RWPE2 (cell line): ENCODE measurements around the gene CD36.
A peak's percentile ranks its signal among the peaks of the same experiment; 100 is the strongest.

Experiments
- ATAC-seq: fragments of 200-7000 bp; cut with Tn5 transposase; 3 replicates; pipeline ENCODE4 v1.9.1; 2021; ENCODE audit warnings: low read depth
- DNase-seq: peaks from one replicate; pipeline ENCODE4 v3.0.0-alpha.2; 2020; ENCODE audit warnings: low spot score
- H3K27ac ChIP-seq: fragments of 450-650 bp; 2 replicates; pipeline ENCODE4 v1.5.1; 2017; ENCODE audit warnings: mild to moderate bottlenecking; ENCODE audit not compliant: poor library complexity, severe bottlenecking
- H3K27me3 ChIP-seq: fragments of 250-450 bp; sonication (Bioruptor Pico); 2 replicates; pipeline ENCODE4 v1.5.1; 2021; ENCODE audit warnings: mild to moderate bottlenecking, moderate library complexity; ENCODE audit not compliant: insufficient read depth, poor library complexity, severe bottlenecking
- H3K36me3 ChIP-seq: fragments of 250-450 bp; sonication (Bioruptor Pico); 2 replicates; pipeline ENCODE4 v1.5.1; 2020; ENCODE audit warnings: low read depth, mild to moderate bottlenecking, moderate library complexity
- H3K4me1 ChIP-seq: fragments of 250-450 bp; sonication (Bioruptor Pico); 2 replicates; pipeline ENCODE4 v1.5.1; 2021; ENCODE audit warnings: mild to moderate bottlenecking, moderate library complexity; ENCODE audit not compliant: insufficient read depth, poor library complexity, severe bottlenecking
- H3K4me3 ChIP-seq: fragments of 250-450 bp; sonication (Bioruptor Pico); 2 replicates; pipeline ENCODE4 v1.5.1; 2021; ENCODE audit warnings: mild to moderate bottlenecking, moderate library complexity; ENCODE audit not compliant: severe bottlenecking
- H3K9me3 ChIP-seq: fragments of 250-450 bp; sonication (Bioruptor Pico); 2 replicates; pipeline ENCODE4 v1.5.1; 2021; ENCODE audit warnings: mild to moderate bottlenecking, moderate library complexity; ENCODE audit not compliant: severe bottlenecking
- TF ChIP-seq, protein P1 (sequence below): fragments of 450-650 bp; IDR thresholded peaks from one replicate; pipeline ENCODE4 v1.5.1; 2017; ENCODE audit warnings: mild to moderate bottlenecking, moderate library complexity; ENCODE audit not compliant: poor library complexity, severe bottlenecking

The CD36 gene

DNA sequence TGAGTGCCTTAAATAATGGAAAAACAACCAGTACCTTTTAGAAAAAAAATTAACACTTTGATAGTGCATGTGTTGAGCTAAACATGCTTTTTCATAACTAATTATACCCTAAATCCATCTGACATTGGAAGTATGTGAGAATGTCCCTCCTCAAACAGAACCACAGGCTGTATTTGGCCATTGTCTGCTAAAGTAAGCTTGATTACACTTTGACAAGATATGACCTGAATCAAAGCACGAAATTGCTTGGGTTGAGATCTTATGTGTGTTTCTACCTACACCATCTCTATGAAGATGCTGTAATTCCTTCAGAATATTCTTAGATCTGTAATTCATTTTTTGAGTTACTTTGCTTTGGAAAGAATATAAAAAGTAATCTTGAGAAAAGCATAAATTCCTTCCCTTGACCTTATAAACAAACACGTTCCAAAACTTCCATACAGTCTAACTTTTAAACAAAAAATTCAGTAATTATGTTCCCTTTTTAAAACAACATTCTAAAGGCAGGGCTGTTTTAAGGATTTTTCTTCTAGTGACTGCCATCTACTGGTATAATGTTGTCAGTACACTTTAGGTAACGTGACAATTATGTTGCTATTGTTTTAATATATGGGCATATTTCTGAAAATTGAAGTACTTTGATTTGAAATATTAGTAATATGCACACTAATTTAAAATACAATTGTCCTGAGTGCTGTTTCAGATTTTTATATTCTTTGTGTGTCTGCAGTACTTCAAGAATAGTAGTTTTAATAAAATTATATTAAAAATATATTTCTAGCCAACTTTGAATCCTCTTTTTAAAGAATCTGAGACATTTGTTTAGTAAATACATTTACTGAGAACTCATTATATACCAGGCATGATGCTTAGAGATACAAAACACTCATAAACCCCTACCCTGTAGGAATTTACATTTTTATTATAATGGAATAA lies 20.9 kb downstream of the CD36 start:
- TF ChIP-seq, protein P1, sequence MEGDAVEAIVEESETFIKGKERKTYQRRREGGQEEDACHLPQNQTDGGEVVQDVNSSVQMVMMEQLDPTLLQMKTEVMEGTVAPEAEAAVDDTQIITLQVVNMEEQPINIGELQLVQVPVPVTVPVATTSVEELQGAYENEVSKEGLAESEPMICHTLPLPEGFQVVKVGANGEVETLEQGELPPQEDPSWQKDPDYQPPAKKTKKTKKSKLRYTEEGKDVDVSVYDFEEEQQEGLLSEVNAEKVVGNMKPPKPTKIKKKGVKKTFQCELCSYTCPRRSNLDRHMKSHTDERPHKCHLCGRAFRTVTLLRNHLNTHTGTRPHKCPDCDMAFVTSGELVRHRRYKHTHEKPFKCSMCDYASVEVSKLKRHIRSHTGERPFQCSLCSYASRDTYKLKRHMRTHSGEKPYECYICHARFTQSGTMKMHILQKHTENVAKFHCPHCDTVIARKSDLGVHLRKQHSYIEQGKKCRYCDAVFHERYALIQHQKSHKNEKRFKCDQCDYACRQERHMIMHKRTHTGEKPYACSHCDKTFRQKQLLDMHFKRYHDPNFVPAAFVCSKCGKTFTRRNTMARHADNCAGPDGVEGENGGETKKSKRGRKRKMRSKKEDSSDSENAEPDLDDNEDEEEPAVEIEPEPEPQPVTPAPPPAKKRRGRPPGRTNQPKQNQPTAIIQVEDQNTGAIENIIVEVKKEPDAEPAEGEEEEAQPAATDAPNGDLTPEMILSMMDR: peak; percentile 92
- Histone ChIP-seq H3K4me3 (no peak overlapping the region), H3K4me1 (no peaks in the 10 kb centered on the region), H3K27me3 (no peaks in the 10 kb centered on the region), H3K27ac (no peak overlapping the region), H3K36me3 (no peaks in the 10 kb centered on the region), H3K9me3 (no peaks in the 10 kb centered on the region)
- no peak for DNase-seq
- ATAC-seq: no peak

DNA sequence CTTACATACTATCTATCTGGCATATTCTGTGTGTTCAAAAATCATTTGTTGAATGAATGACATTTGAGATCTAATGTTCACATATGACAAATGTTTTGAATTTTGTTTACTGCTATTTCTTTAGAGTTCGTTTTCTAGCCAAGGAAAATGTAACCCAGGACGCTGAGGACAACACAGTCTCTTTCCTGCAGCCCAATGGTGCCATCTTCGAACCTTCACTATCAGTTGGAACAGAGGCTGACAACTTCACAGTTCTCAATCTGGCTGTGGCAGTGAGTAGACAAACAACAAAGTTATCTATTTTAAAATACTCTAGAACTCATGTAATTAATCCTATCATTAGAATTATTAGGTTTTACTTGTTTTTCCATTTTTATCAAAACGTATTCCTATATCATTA lies 22.5 kb downstream of the CD36 start:
- DNase-seq (no peak), ATAC-seq (no peak)
- H3K27ac ChIP-seq: no peak overlapping the region
- no peak overlapping the region for H3K4me3 ChIP-seq
- H3K4me1 ChIP-seq: peaks cover 12% of the 10 kb centered on the region
- H3K36me3 ChIP-seq: no peaks in the 10 kb centered on the region
- TF ChIP-seq, protein P1: no peak
- H3K27me3 ChIP-seq: no peaks in the 10 kb centered on the region
- H3K9me3 ChIP-seq: no peaks in the 10 kb centered on the region

DNA sequence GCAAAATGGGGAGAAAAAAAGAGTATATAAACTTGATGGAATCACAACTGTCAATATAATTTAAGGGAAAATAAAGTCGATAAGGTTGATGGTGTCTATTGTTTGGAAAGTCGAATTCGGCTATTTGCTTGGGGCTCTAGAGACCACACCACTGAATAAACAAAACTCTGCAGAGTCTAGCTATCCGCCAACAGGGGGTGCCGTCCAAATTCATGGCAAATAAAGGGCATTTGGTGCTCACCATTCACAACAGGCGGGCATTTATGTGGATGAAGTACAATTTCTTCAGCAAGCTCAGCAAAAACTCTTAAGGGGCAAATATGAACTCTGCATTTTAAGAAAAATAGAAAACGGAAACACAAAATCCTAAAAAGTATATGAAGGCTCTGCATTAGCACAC lies 23.3 kb downstream of the CD36 start:
- H3K27ac ChIP-seq: no peak overlapping the region
- no peak for DNase-seq
- TF ChIP-seq, protein P1: peak; percentile 26
- peaks cover 19% of the 10 kb centered on the region for H3K4me1 ChIP-seq
- H3K27me3 ChIP-seq: no peaks in the 10 kb centered on the region
- no peaks in the 10 kb centered on the region for H3K9me3 ChIP-seq
- H3K36me3 ChIP-seq: no peaks in the 10 kb centered on the region
- no peak for ATAC-seq
- H3K4me3 ChIP-seq: no peak overlapping the region

DNA sequence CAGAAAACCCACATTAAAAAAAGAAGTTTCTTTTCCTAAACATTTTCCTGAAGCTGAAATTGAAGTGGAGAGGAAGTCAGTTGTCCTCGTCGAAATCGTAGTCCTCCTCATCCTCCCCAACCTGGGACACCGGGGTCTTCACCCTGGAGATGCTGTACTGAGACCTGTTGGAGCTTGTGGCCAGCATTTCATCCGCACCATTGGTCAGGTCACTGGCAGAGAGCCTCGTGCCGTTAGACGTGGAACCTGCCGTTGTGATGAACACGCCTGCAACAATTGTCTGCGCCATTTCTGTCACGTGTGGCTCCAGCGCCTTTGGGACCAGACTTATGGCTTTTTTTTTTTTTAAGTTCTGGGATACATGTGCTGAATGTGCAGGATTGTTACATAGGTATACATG lies 23.8 kb downstream of the CD36 start:
- no peak for DNase-seq
- H3K4me3 ChIP-seq: no peak overlapping the region
- H3K4me1 ChIP-seq: peaks cover 20% of the 10 kb centered on the region
- ATAC-seq: no peak
- H3K9me3 ChIP-seq: no peaks in the 10 kb centered on the region
- no peak overlapping the region for H3K27ac ChIP-seq
- H3K36me3 ChIP-seq: no peaks in the 10 kb centered on the region
- TF ChIP-seq, protein P1: no peak
- H3K27me3 ChIP-seq: no peaks in the 10 kb centered on the region

DNA sequence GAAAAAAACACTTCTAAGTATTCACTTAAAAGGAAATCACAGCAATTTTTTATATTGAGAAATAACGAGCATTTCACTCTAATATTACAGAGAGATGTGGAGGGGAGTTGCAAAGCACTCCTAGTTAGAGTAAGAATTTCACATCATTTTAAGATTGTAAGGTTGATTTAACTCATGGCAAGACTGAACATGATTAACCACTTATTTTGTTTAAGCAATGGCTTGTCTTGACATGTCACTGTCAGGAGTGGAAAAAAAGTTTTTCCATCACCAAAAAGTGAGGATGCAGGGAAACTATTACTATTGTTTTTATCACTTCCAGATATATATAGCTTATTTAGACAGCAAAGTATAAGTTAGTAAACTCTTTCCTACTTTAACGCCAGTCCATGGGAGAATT lies 27.1 kb downstream of the CD36 start:
- no peak for DNase-seq
- Histone ChIP-seq H3K27ac (peak overlapping the region; percentile 31), H3K9me3 (no peaks in the 10 kb centered on the region), H3K4me1 (peaks cover 20% of the 10 kb centered on the region), H3K27me3 (no peaks in the 10 kb centered on the region), H3K4me3 (no peak overlapping the region), H3K36me3 (no peaks in the 10 kb centered on the region)
- TF ChIP-seq, protein P1: no peak
- 0 out of 3 replicates have a peak, but pooled peaks have one; percentile 42 for ATAC-seq
